PC-3 (cell line): ENCODE measurements around the gene GPR108.

Source experiments
- EZH2 ChIP-seq: fragments of 300-600 bp; sonication (generic); IDR thresholded peaks from one replicate; pipeline ENCODE4 v1.6.1; 2017; ENCODE audit warnings: antibody characterized with exemption, mild to moderate bottlenecking, low read length; ENCODE audit not compliant: unreplicated experiment
- TF ChIP-seq, protein P1 (sequence below): fragments of 300-600 bp; sonication (generic); conservative IDR thresholded peaks from 2 replicates; pipeline ENCODE4 v1.5.1; 2017; ENCODE audit warnings: antibody characterized with exemption, low read depth, mild to moderate bottlenecking, low read length

DNA sequence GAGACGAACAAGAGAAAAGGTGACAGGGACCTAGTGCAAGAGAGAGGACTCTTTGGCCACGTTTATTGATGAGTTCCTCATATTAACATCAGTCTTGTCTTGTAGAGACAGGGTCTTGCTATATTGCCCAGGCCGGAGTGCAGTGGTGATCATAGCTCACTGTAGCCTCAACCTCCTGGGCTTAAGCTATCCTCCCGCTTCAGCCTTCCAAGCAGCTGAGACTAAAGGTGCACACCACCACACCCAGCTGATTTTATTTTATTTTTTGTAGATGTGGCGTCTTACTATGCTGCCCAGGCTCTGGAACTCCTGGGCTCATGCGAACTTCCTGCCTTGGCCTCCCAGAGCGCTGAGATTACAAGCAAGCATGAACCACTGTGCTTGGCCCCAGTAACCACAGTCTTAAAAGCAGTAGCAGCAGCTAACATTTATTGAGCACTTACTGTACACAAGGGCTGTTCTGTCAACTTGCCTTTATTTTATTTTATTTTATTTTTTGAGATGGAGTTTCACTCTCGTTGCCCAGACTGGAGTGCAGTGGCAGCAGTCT lies 30.9 kb upstream of the GPR108 start:
- TF ChIP-seq, protein P1, sequence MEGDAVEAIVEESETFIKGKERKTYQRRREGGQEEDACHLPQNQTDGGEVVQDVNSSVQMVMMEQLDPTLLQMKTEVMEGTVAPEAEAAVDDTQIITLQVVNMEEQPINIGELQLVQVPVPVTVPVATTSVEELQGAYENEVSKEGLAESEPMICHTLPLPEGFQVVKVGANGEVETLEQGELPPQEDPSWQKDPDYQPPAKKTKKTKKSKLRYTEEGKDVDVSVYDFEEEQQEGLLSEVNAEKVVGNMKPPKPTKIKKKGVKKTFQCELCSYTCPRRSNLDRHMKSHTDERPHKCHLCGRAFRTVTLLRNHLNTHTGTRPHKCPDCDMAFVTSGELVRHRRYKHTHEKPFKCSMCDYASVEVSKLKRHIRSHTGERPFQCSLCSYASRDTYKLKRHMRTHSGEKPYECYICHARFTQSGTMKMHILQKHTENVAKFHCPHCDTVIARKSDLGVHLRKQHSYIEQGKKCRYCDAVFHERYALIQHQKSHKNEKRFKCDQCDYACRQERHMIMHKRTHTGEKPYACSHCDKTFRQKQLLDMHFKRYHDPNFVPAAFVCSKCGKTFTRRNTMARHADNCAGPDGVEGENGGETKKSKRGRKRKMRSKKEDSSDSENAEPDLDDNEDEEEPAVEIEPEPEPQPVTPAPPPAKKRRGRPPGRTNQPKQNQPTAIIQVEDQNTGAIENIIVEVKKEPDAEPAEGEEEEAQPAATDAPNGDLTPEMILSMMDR = no peak
- TF ChIP-seq EZH2 = no peak
